B cell (primary cell): ENCODE data around the gene GRK5. TPM values are rescaled to one million over a fixed set of nuclear protein-coding genes. Genes with fewer than 3 reads are reported as not detected.

Experiments used
- ATAC-seq: fragments of 200-7000 bp; cut with Tn5 transposase; one replicate; pipeline ENCODE4 v1.10.0; 2021; ENCODE audit warnings: low read depth, mild to moderate bottlenecking, moderate number of reproducible peaks, moderate library complexity
- CTCF ChIA-PET: fragments of 350-600 bp; sonication (Branson Sonifier 250); formaldehyde crosslinking; loops from one replicate; lab custom pipeline; 2021; ENCODE audit warnings: antibody characterized with exemption, inconsistent platforms; lab: Charles Lee
- POLR2A ChIA-PET: fragments of 350-600 bp; sonication (Branson Sonifier 250); formaldehyde crosslinking; loops from one replicate; lab custom pipeline; 2021; ENCODE audit warnings: antibody characterized with exemption; lab: Charles Lee
- DNase-seq: peaks from one replicate; pipeline ENCODE4 v3.0.0; 2013
- H2AFZ ChIP-seq: 2 replicates; pipeline ENCODE4 v1.6.1; 2012; ENCODE audit warnings: mild to moderate bottlenecking, low read depth, low read length; ENCODE audit not compliant: insufficient read depth, poor library complexity, severe bottlenecking
- H3K27ac ChIP-seq, 2 donors: 1 replicate in 1 of 2; 2 replicates in 1 of 2; pipeline ENCODE4 v1.5.1; 2012 to 2013; ENCODE audit warnings: low read length in 2 of 2, mild to moderate bottlenecking in 2 of 2, moderate library complexity in 1 of 2
- H3K27me3 ChIP-seq, 4 experiments: fragments of 200-600 bp in 1 of 4; sonication (generic) in 1 of 4; replicated peaks in 1 of 4; 1 replicate in 2 of 4; 2 replicates in 2 of 4; pipeline versions ENCODE4 v1.6.1 to v1.7.0; 2013 to 2016; ENCODE audit warnings: low read length in 3 of 4, mild to moderate bottlenecking in 2 of 4, mixed read lengths in 1 of 4, moderate library complexity in 1 of 4; ENCODE audit not compliant: insufficient read depth in 4 of 4, control insufficient read depth in 3 of 4; ENCODE audit errors: control extremely low read depth in 1 of 4
- H3K36me3 ChIP-seq, 2 experiments: replicated peaks in 1 of 2; 1 replicate in 1 of 2; 2 replicates in 1 of 2; pipeline versions ENCODE4 v1.6.1 to v1.7.1; 2013; ENCODE audit warnings: low read length in 1 of 2; ENCODE audit not compliant: insufficient read depth in 2 of 2, control insufficient read depth in 1 of 2; ENCODE audit errors: control extremely low read depth in 1 of 2, extremely low read depth in 1 of 2
- H3K4me1 ChIP-seq, 2 donors: fragments of 200-600 bp in 1 of 2; sonication (generic) in 1 of 2; 1 replicate in 1 of 2; 2 replicates in 1 of 2; pipeline versions ENCODE4 v1.5.1 to v1.6.1; 2013 to 2017; ENCODE audit warnings: low read length in 2 of 2; ENCODE audit not compliant: control insufficient read depth in 2 of 2, insufficient read depth in 2 of 2
- H3K4me2 ChIP-seq: replicated peaks from 2 replicates; pipeline ENCODE3; 2012; ENCODE audit warnings: mild to moderate bottlenecking, low read depth, low read length; ENCODE audit not compliant: poor library complexity, severe bottlenecking
- H3K4me3 ChIP-seq, 5 experiments: fragments of 200-600 bp in 1 of 5; sonication (generic) in 1 of 5; 1 replicate in 3 of 5; 2 replicates in 2 of 5; pipeline versions ENCODE4 v1.5.1 to v1.7.0; 2011 to 2016; ENCODE audit warnings: low read length in 4 of 5, mild to moderate bottlenecking in 4 of 5, low read depth in 2 of 5, control low read depth in 1 of 5, moderate library complexity in 1 of 5; ENCODE audit not compliant: insufficient read depth in 1 of 5; ENCODE audit errors: control extremely low read depth in 1 of 5, extremely low read depth in 1 of 5
- H3K79me2 ChIP-seq: fragments of 200-600 bp; sonication (generic); one replicate; pipeline ENCODE4 v1.6.0; 2016; ENCODE audit warnings: low read length; ENCODE audit not compliant: control insufficient read depth, insufficient read depth
- H3K9ac ChIP-seq: fragments of 200-600 bp; sonication (generic); 2 replicates; pipeline ENCODE4 v1.6.1; 2017; ENCODE audit warnings: mild to moderate bottlenecking, low read length, moderate library complexity
- H3K9me3 ChIP-seq, 3 donors: one replicate each; pipeline versions ENCODE4 v1.6.1 to v1.7.1; 2013; ENCODE audit warnings: low read length in 2 of 3; ENCODE audit not compliant: control insufficient read depth in 2 of 3, insufficient read depth in 1 of 3; ENCODE audit errors: control extremely low read depth in 1 of 3
- H4K20me1 ChIP-seq: 2 replicates; pipeline ENCODE4 v1.6.0; 2012; ENCODE audit warnings: mild to moderate bottlenecking, low read length; ENCODE audit not compliant: insufficient read depth, control insufficient read depth, poor library complexity, severe bottlenecking
- H3K27ac Mint-ChIP-seq: one replicate; pipeline ENCODE4 v1.8.0; 2021; ENCODE audit warnings: mixed read lengths
- H3K27me3 Mint-ChIP-seq: one replicate; pipeline ENCODE4 v1.8.0; 2021; ENCODE audit warnings: mixed read lengths
- H3K4me1 Mint-ChIP-seq: one replicate; pipeline ENCODE4 v1.8.0; 2021; ENCODE audit warnings: mixed read lengths
- H3K4me3 Mint-ChIP-seq: one replicate; pipeline ENCODE4 v1.8.0; 2021; ENCODE audit warnings: mixed read lengths
- H3K9me3 Mint-ChIP-seq: one replicate; pipeline ENCODE4 v1.8.0; 2022; ENCODE audit warnings: mixed read lengths; ENCODE audit not compliant: insufficient read depth
- CTCF ChIP-seq: fragments of 200-600 bp; IDR thresholded peaks from one replicate; pipeline ENCODE4 v1.8.0; 2022; ENCODE audit warnings: antibody characterized with exemption, mild to moderate bottlenecking
- EZH2 ChIP-seq: IDR thresholded peaks from 2 replicates; pipeline ENCODE4 v1.6.1; 2012; ENCODE audit warnings: borderline replicate concordance, low read depth, mild to moderate bottlenecking, moderate library complexity, low read length; ENCODE audit not compliant: insufficient read depth, poor library complexity, severe bottlenecking
- WGBS: methylation state at CpG from one replicate; pipeline ENCODE4 v1.1.5; 2013; ENCODE audit warnings: missing lambda C conversion rate; ENCODE audit not compliant: insufficient coverage; 5-methylcytosine and 5-hydroxymethylcytosine counted together
- intact Hi-C: fragments of 100-400 bp; cut with micrococcal nuclease; formaldehyde crosslinking; loops from one replicate; pipeline ENCODE4 v1.10.0; 2022
- polyA plus RNA-seq: library from polyadenylated mRNA; depleted of rRNA; stranded (reverse); fragments of >200 nt; gene quantifications from 2 replicates; pipeline ENCODE4 v1.2.3, GENCODE V29; 2012
- total RNA-seq, 2 donors: library from RNA; stranded (reverse); fragments of 120-200 nt in 1 of 2; gene quantifications; 1 replicate in 1 of 2; 2 replicates in 1 of 2; pipeline versions ENCODE4 v1.2.3 to v1.2.4, GENCODE V29; 2013 to 2022

The GRK5 gene
- total and polyA plus RNA-seq, 2 donors (not counting 1 experiment from before 2014, with no cell fraction given): 21.9 to 54.8 TPM

GRCh38 chr10:119442758-119443060 is 235.3 kb downstream of the GRK5 start:
- Mint-ChIP-seq H3K27me3 (no peaks in the 10 kb centered on the region), H3K9me3 (no peaks in the 10 kb centered on the region), H3K4me3 (no peak overlapping the region), H3K4me1 (peaks cover 18% of the 10 kb centered on the region), H3K27ac (peak overlapping the region; percentile 37)
- POLR2A ChIA-PET: interaction anchor here (0.6 to 1.1 kb wide), 2 partner anchors 34 to 243 kb away, joined by 3 read pairs; no protein-coding TSS in a partner anchor
- no peak overlapping the region for H3K27ac ChIP-seq
- H3K4me1 ChIP-seq: peaks cover 7 to 17% of the 10 kb centered on the region in 2 donors
- peaks cover 0 to 8% (median 0%) of the 10 kb centered on the region in 3 donors for H3K9me3 ChIP-seq
- H3K79me2 ChIP-seq: peaks cover 7% of the 10 kb centered on the region
- ATAC-seq: no peak
- DNase-seq: no peak
- H3K27me3 ChIP-seq: no peaks in the 10 kb centered on the region
- WGBS: 100% methylated on average over 3 of the region's 4 CpGs
- peaks cover 0 to 13% of the 10 kb centered on the region in 2 experiments for H3K36me3 ChIP-seq
- H3K4me3 ChIP-seq: no peak overlapping the region
- intact Hi-C loops: no loop called here
- H4K20me1 ChIP-seq: peaks cover 7% of the 10 kb centered on the region
- no peak overlapping the region for H3K9ac ChIP-seq
- CTCF ChIA-PET: interaction anchor here (0.7 to 7.6 kb wide), 11 partner anchors 11 to 241 kb away, joined by 3 to 144 read pairs (median 8); partner anchors contain the start of gene GRK5
- no peak overlapping the region for H2AFZ ChIP-seq
- no peak for TF ChIP-seq EZH2
- no peak overlapping the region for H3K4me2 ChIP-seq

- Histone ChIP-seq H3K79me2 (peaks cover 7% of the 10 kb centered on the region), H3K27ac (no peak overlapping the region), H3K4me2 (no peak overlapping the region), H3K4me3 (no peak overlapping the region), H3K4me1 (peaks cover 7 to 17% of the 10 kb centered on the region in 2 donors), H3K36me3 (peaks cover 0 to 20% of the 10 kb centered on the region in 2 experiments), H3K27me3 (no peaks in the 10 kb centered on the region), H2AFZ (no peak overlapping the region), H3K9me3 (peaks cover 0 to 8% (median 0%) of the 10 kb centered on the region in 3 donors), H4K20me1 (peaks cover 7% of the 10 kb centered on the region), H3K9ac (no peak overlapping the region)
- ChIA-PET POLR2A (interaction anchor here (0.6 kb wide), 2 partner anchors 34 to 214 kb away, joined by 3 read pairs; no protein-coding TSS in a partner anchor), CTCF (interaction anchor here (0.7 to 7.6 kb wide), 13 partner anchors 12 to 242 kb away, joined by 3 to 144 read pairs (median 8); partner anchors contain the start of gene GRK5)
- Mint-ChIP-seq H3K27ac (no peak overlapping the region), H3K9me3 (no peaks in the 10 kb centered on the region), H3K4me3 (no peak overlapping the region), H3K27me3 (no peaks in the 10 kb centered on the region), H3K4me1 (peaks cover 18% of the 10 kb centered on the region)
- ATAC-seq (no peak), DNase-seq (no peak)
- intact Hi-C loops: no loop called here
- TF ChIP-seq CTCF: no peak
- no peak for TF ChIP-seq EZH2
- 97% methylated on average over 14 of the region's 15 CpGs for WGBS
Measured at GRCh38 chr10:119443441-119443840, 236.1 kb downstream of the GRK5 start.
